ENCODE results near the gene OTOA.
A peak's percentile ranks its signal among the peaks of the same experiment; 100 is the strongest.

Gene OTOA

GRCh38 chr16:21654466-21654865, 9.3 kb upstream of the OTOA start:
- no peak overlapping the region for H3K9ac ChIP-seq (ENCODE audit: low read length)
- no CpG with 5 or more reads among the region's 1 CpG for WGBS (ENCODE audit: extremely low coverage, insufficient coverage, low lambda C conversion rate)

GRCh38 chr16:21654881-21655280, 8.9 kb upstream of the OTOA start:
- Histone ChIP-seq H4K5ac (ENCODE audit: low read length) (no peak overlapping the region), H3K18ac (ENCODE audit: low read length) (no peak overlapping the region), H3K79me2 (ENCODE audit: control insufficient read depth, insufficient read depth, low read length) (no peaks in the 10 kb centered on the region), H3K36me3 (ENCODE audit: control insufficient read depth, insufficient read depth, low read length) (no peaks in the 10 kb centered on the region), H4K8ac (ENCODE audit: low read depth, low read length) (no peak overlapping the region), H3K4me3 (ENCODE audit: low read length) (no peak overlapping the region), H3K4me2 (ENCODE audit: low read length) (no peak overlapping the region), H2BK5ac (ENCODE audit: low read length) (no peak overlapping the region), H3K79me1 (ENCODE audit: low read length) (no peaks in the 10 kb centered on the region), H2AK5ac (ENCODE audit: low read length) (no peak overlapping the region), H3K4me1 (ENCODE audit: control insufficient read depth, low read depth, low read length) (no peaks in the 10 kb centered on the region), H3K23ac (ENCODE audit: low read length) (no peak overlapping the region), H2BK120ac (ENCODE audit: low read depth, low read length) (no peak overlapping the region), H3K4ac (ENCODE audit: low read depth, low read length) (no peak overlapping the region), H3K27me3 (ENCODE audit: insufficient read depth, low read length, poor library complexity) (no peaks in the 10 kb centered on the region), H2BK15ac (replicated peaks; ENCODE audit: low read depth) (no peak overlapping the region), H3K9ac (ENCODE audit: low read length) (no peak overlapping the region), H3K56ac (ENCODE audit: low read length) (no peak overlapping the region), H3K27ac (ENCODE audit: low read depth, low read length) (no peak overlapping the region)
- no peak for DNase-seq
- WGBS (ENCODE audit: extremely low coverage, insufficient coverage, low lambda C conversion rate), result no CpG with 5 or more reads among the region's 2 CpGs

More at GRCh38 chr16:21654466-21654865, 9.3 kb upstream of the OTOA start:
- Histone ChIP-seq H3K36me3 (ENCODE audit: control insufficient read depth, insufficient read depth, low read length) (no peaks in the 10 kb centered on the region), H2BK5ac (ENCODE audit: low read length) (no peak overlapping the region), H3K56ac (ENCODE audit: low read length) (no peak overlapping the region), H3K79me1 (ENCODE audit: low read length) (no peaks in the 10 kb centered on the region), H2BK120ac (ENCODE audit: low read depth, low read length) (no peak overlapping the region), H3K4me2 (ENCODE audit: low read length) (no peak overlapping the region), H3K4me3 (ENCODE audit: low read length) (no peak overlapping the region), H3K27me3 (ENCODE audit: insufficient read depth, low read length, poor library complexity) (no peaks in the 10 kb centered on the region), H3K4ac (ENCODE audit: low read depth, low read length) (no peak overlapping the region), H3K4me1 (ENCODE audit: control insufficient read depth, low read depth, low read length) (no peaks in the 10 kb centered on the region), H4K8ac (ENCODE audit: low read depth, low read length) (no peak overlapping the region), H3K27ac (ENCODE audit: low read depth, low read length) (no peak overlapping the region), H2AK5ac (ENCODE audit: low read length) (no peak overlapping the region), H3K79me2 (ENCODE audit: control insufficient read depth, insufficient read depth, low read length) (no peaks in the 10 kb centered on the region), H3K18ac (ENCODE audit: low read length) (no peak overlapping the region), H4K5ac (ENCODE audit: low read length) (no peak overlapping the region), H3K23ac (ENCODE audit: low read length) (no peak overlapping the region), H2BK15ac (replicated peaks; ENCODE audit: low read depth) (no peak overlapping the region)
- DNase-seq, result no peak

- H2BK15ac ChIP-seq (replicated peaks; ENCODE audit: low read depth), result no peak overlapping the region
- no peak overlapping the region for H2BK120ac ChIP-seq (ENCODE audit: low read depth, low read length)
- H3K4ac ChIP-seq (ENCODE audit: low read depth, low read length), result no peak overlapping the region
- no peak overlapping the region for H2BK5ac ChIP-seq (ENCODE audit: low read length)
- H3K4me1 ChIP-seq (ENCODE audit: control insufficient read depth, low read depth, low read length), result no peaks in the 10 kb centered on the region
- no peak overlapping the region for H3K27ac ChIP-seq (ENCODE audit: low read depth, low read length)
- H4K8ac ChIP-seq (ENCODE audit: low read depth, low read length), result no peak overlapping the region
- no peak overlapping the region for H4K5ac ChIP-seq (ENCODE audit: low read length)
- H3K18ac ChIP-seq (ENCODE audit: low read length), result no peak overlapping the region
- no peak overlapping the region for H3K9ac ChIP-seq (ENCODE audit: low read length)
- H2AK5ac ChIP-seq (ENCODE audit: low read length), result no peak overlapping the region
- no peak overlapping the region for H3K4me2 ChIP-seq (ENCODE audit: low read length)
- H3K36me3 ChIP-seq (ENCODE audit: control insufficient read depth, insufficient read depth, low read length), result no peaks in the 10 kb centered on the region
- H3K23ac ChIP-seq (ENCODE audit: low read length), result no peak overlapping the region
- H3K56ac ChIP-seq (ENCODE audit: low read length), result no peak overlapping the region
- no peaks in the 10 kb centered on the region for H3K27me3 ChIP-seq (ENCODE audit: insufficient read depth, low read length, poor library complexity)
- no peaks in the 10 kb centered on the region for H3K79me1 ChIP-seq (ENCODE audit: low read length)
- peak; percentile 57 for DNase-seq
- no CpG with 5 or more reads among the region's 4 CpGs for WGBS (ENCODE audit: extremely low coverage, insufficient coverage, low lambda C conversion rate)
- H3K4me3 ChIP-seq (ENCODE audit: low read length), result no peak overlapping the region
- H3K79me2 ChIP-seq (ENCODE audit: control insufficient read depth, insufficient read depth, low read length), result no peaks in the 10 kb centered on the region
These were observed 6.7 kb upstream of the OTOA start for GRCh38 chr16:21656795-21657768.

GRCh38 chr16:21659124-21659523, 4.6 kb upstream of the OTOA start:
- Histone ChIP-seq H3K27ac (ENCODE audit: low read depth, low read length) (no peak overlapping the region), H3K36me3 (ENCODE audit: control insufficient read depth, insufficient read depth, low read length) (no peaks in the 10 kb centered on the region), H3K56ac (ENCODE audit: low read length) (no peak overlapping the region), H3K4ac (ENCODE audit: low read depth, low read length) (no peak overlapping the region), H3K9ac (ENCODE audit: low read length) (no peak overlapping the region), H4K8ac (ENCODE audit: low read depth, low read length) (no peak overlapping the region), H3K79me1 (ENCODE audit: low read length) (no peaks in the 10 kb centered on the region), H3K18ac (ENCODE audit: low read length) (no peak overlapping the region), H3K79me2 (ENCODE audit: control insufficient read depth, insufficient read depth, low read length) (no peaks in the 10 kb centered on the region), H2BK15ac (replicated peaks; ENCODE audit: low read depth) (no peak overlapping the region), H2BK120ac (ENCODE audit: low read depth, low read length) (no peak overlapping the region), H3K27me3 (ENCODE audit: insufficient read depth, low read length, poor library complexity) (no peaks in the 10 kb centered on the region), H3K23ac (ENCODE audit: low read length) (no peak overlapping the region), H4K5ac (ENCODE audit: low read length) (no peak overlapping the region), H3K4me1 (ENCODE audit: control insufficient read depth, low read depth, low read length) (no peaks in the 10 kb centered on the region), H3K4me2 (ENCODE audit: low read length) (no peak overlapping the region), H3K4me3 (ENCODE audit: low read length) (no peak overlapping the region), H2AK5ac (ENCODE audit: low read length) (no peak overlapping the region), H2BK5ac (ENCODE audit: low read length) (no peak overlapping the region)
- no CpG with 5 or more reads among the region's 4 CpGs for WGBS (ENCODE audit: extremely low coverage, insufficient coverage, low lambda C conversion rate)
- no peak for DNase-seq

- Histone ChIP-seq H3K56ac (ENCODE audit: low read length) (no peak overlapping the region), H2BK5ac (ENCODE audit: low read length) (no peak overlapping the region), H2BK15ac (replicated peaks; ENCODE audit: low read depth) (no peak overlapping the region), H3K27ac (ENCODE audit: low read depth, low read length) (no peak overlapping the region), H3K79me2 (ENCODE audit: control insufficient read depth, insufficient read depth, low read length) (no peaks in the 10 kb centered on the region), H3K18ac (ENCODE audit: low read length) (no peak overlapping the region), H3K27me3 (ENCODE audit: insufficient read depth, low read length, poor library complexity) (no peaks in the 10 kb centered on the region), H2AK5ac (ENCODE audit: low read length) (no peak overlapping the region), H3K4me2 (ENCODE audit: low read length) (no peak overlapping the region), H4K5ac (ENCODE audit: low read length) (no peak overlapping the region), H3K23ac (ENCODE audit: low read length) (no peak overlapping the region), H3K79me1 (ENCODE audit: low read length) (no peaks in the 10 kb centered on the region), H3K4ac (ENCODE audit: low read depth, low read length) (no peak overlapping the region), H4K8ac (ENCODE audit: low read depth, low read length) (no peak overlapping the region), H3K36me3 (ENCODE audit: control insufficient read depth, insufficient read depth, low read length) (no peaks in the 10 kb centered on the region), H3K4me3 (ENCODE audit: low read length) (no peak overlapping the region), H2BK120ac (ENCODE audit: low read depth, low read length) (no peak overlapping the region), H3K4me1 (ENCODE audit: control insufficient read depth, low read depth, low read length) (no peaks in the 10 kb centered on the region), H3K9ac (ENCODE audit: low read length) (no peak overlapping the region)
- no CpG with 5 or more reads among the region's 10 CpGs for WGBS (ENCODE audit: extremely low coverage, insufficient coverage, low lambda C conversion rate)
- DNase-seq, result no peak
These were observed 1.2 kb downstream of the OTOA start for GRCh38 chr16:21664801-21665492.

Data from mesendoderm (in vitro differentiated cells).